B cell (primary cell): ENCODE measurements around the gene MEAF6.

ENCODE experiments used
- EZH2 ChIP-seq: IDR thresholded peaks from 2 replicates; pipeline ENCODE4 v1.6.1; 2012; ENCODE audit warnings: borderline replicate concordance, low read depth, mild to moderate bottlenecking, moderate library complexity, low read length; ENCODE audit not compliant: insufficient read depth, poor library complexity, severe bottlenecking
- TF ChIP-seq, protein P1 (sequence below): fragments of 200-600 bp; IDR thresholded peaks from one replicate; pipeline ENCODE4 v1.8.0; 2022; ENCODE audit warnings: antibody characterized with exemption, mild to moderate bottlenecking

DNA sequence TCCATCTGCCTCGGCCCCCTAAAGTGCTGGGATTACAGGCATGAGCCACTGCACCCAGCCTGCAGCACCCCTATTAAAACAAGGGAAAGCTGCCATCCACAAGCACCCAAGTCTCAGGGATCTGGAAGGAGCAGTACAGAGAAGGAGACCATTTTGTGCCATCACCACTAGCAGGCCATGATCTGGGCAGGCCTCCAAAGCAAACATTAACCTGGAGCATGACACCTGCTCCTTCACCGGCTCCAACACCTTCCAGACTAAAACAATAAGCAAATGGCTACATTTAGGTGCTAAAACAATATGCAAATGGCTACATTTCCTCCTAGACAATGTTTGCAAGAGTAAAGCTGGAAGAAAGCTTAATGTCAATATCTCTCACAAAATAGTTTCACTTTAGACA, 16.7 kb downstream of the MEAF6 start:
- TF ChIP-seq, protein P1, sequence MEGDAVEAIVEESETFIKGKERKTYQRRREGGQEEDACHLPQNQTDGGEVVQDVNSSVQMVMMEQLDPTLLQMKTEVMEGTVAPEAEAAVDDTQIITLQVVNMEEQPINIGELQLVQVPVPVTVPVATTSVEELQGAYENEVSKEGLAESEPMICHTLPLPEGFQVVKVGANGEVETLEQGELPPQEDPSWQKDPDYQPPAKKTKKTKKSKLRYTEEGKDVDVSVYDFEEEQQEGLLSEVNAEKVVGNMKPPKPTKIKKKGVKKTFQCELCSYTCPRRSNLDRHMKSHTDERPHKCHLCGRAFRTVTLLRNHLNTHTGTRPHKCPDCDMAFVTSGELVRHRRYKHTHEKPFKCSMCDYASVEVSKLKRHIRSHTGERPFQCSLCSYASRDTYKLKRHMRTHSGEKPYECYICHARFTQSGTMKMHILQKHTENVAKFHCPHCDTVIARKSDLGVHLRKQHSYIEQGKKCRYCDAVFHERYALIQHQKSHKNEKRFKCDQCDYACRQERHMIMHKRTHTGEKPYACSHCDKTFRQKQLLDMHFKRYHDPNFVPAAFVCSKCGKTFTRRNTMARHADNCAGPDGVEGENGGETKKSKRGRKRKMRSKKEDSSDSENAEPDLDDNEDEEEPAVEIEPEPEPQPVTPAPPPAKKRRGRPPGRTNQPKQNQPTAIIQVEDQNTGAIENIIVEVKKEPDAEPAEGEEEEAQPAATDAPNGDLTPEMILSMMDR = no peak
- no peak for TF ChIP-seq EZH2
